ENCODE data around the gene KRT76.
"Not testable (repeated sequence)": the region's sequence is repeated elsewhere in the genome, so short reads cannot be mapped to it uniquely, and the experiment has no call there.

The KRT76 gene

GRCh38 chr12:52763991-52764390 is 13.2 kb downstream of the KRT76 start:
- DNase-seq: no peak
- H3K36me3 Mint-ChIP-seq (ENCODE audit: low read depth): no peaks in the 10 kb centered on the region
- H3K9me3 Mint-ChIP-seq: peaks cover 39% of the 10 kb centered on the region
- H3K4me1 Mint-ChIP-seq: peaks cover 29% of the 10 kb centered on the region
- no peak for TF ChIP-seq CTCF (IDR thresholded peaks at IDR 0.05)
- H3K27me3 Mint-ChIP-seq (ENCODE audit: low read depth, poor library complexity): peaks cover 19% of the 10 kb centered on the region
- no peak overlapping the region for H3K27ac Mint-ChIP-seq
- no peak overlapping the region for H3K4me3 Mint-ChIP-seq

GRCh38 chr12:52763036-52763659 is 14.0 kb downstream of the KRT76 start:
- Mint-ChIP-seq H3K27ac (no peak overlapping the region), H3K4me1 (peaks cover 29% of the 10 kb centered on the region), H3K9me3 (peaks cover 39% of the 10 kb centered on the region), H3K4me3 (no peak overlapping the region), H3K36me3 (ENCODE audit: low read depth) (no peaks in the 10 kb centered on the region), H3K27me3 (ENCODE audit: low read depth, poor library complexity) (peaks cover 19% of the 10 kb centered on the region)
- DNase-seq: no peak
- TF ChIP-seq CTCF (IDR thresholded peaks at IDR 0.05): no peak

- no peak overlapping the region for H3K27ac Mint-ChIP-seq
- TF ChIP-seq CTCF (IDR thresholded peaks at IDR 0.05): no peak
- H3K4me3 Mint-ChIP-seq: no peak overlapping the region
- H3K27me3 Mint-ChIP-seq (ENCODE audit: low read depth, poor library complexity): peaks cover 16% of the 10 kb centered on the region
- peaks cover 39% of the 10 kb centered on the region for H3K9me3 Mint-ChIP-seq
- peaks cover 22% of the 10 kb centered on the region for H3K4me1 Mint-ChIP-seq
- H3K36me3 Mint-ChIP-seq (ENCODE audit: low read depth): no peaks in the 10 kb centered on the region
- DNase-seq: no peak
Observed at GRCh38 chr12:52761802-52762201, 15.3 kb downstream of the KRT76 start.

GRCh38 chr12:52761218-52761617 is 15.9 kb downstream of the KRT76 start:
- H3K4me1 Mint-ChIP-seq: peaks cover 16% of the 10 kb centered on the region
- not testable (repeated sequence) for H3K36me3 Mint-ChIP-seq (ENCODE audit: low read depth); DNase-seq; H3K27ac Mint-ChIP-seq; H3K4me3 Mint-ChIP-seq
- H3K9me3 Mint-ChIP-seq: peaks cover 39% of the 10 kb centered on the region
- peaks cover 16% of the 10 kb centered on the region for H3K27me3 Mint-ChIP-seq (ENCODE audit: low read depth, poor library complexity)

GRCh38 chr12:52760623-52761022 is 16.5 kb downstream of the KRT76 start:
- Mint-ChIP-seq H3K36me3 (ENCODE audit: low read depth) (no peaks in the 10 kb centered on the region), H3K4me3 (no peak overlapping the region), H3K27ac (no peak overlapping the region), H3K9me3 (peaks cover 39% of the 10 kb centered on the region), H3K4me1 (peaks cover 11% of the 10 kb centered on the region), H3K27me3 (ENCODE audit: low read depth, poor library complexity) (peaks cover 16% of the 10 kb centered on the region)
- no peak for TF ChIP-seq CTCF (IDR thresholded peaks at IDR 0.05)
- no peak for DNase-seq

- H3K9me3 Mint-ChIP-seq: peaks cover 39% of the 10 kb centered on the region
- H3K27me3 Mint-ChIP-seq (ENCODE audit: low read depth, poor library complexity): peaks cover 22% of the 10 kb centered on the region
- no peak for DNase-seq
- no peak for TF ChIP-seq CTCF (IDR thresholded peaks at IDR 0.05)
- peaks cover 1% of the 10 kb centered on the region for H3K4me1 Mint-ChIP-seq
- H3K27ac Mint-ChIP-seq: no peak overlapping the region
- no peaks in the 10 kb centered on the region for H3K36me3 Mint-ChIP-seq (ENCODE audit: low read depth)
- H3K4me3 Mint-ChIP-seq: no peak overlapping the region
Observed at GRCh38 chr12:52759695-52760094, 17.4 kb downstream of the KRT76 start.
